Testis (tissue), 2 donors: Measurements from ENCODE around the gene PRLR.

Experiments
- POLR2A ChIP-seq: fragments of 450-650 bp; IDR thresholded peaks from one replicate; pipeline ENCODE4 v1.6.1; 2017; ENCODE audit warnings: antibody characterized with exemption, mild to moderate bottlenecking, moderate library complexity
- TF ChIP-seq, protein P1 (sequence below), 3 experiments: fragments of 450-650 bp in 2 of 3; fragments of 200-600 bp in 1 of 3; sonication (generic) in 1 of 3; IDR thresholded peaks; one replicate each; pipeline ENCODE4 v1.5.1; 2016 to 2019; ENCODE audit warnings: antibody characterized with exemption in 3 of 3, mild to moderate bottlenecking in 2 of 3, moderate library complexity in 1 of 3

DNA sequence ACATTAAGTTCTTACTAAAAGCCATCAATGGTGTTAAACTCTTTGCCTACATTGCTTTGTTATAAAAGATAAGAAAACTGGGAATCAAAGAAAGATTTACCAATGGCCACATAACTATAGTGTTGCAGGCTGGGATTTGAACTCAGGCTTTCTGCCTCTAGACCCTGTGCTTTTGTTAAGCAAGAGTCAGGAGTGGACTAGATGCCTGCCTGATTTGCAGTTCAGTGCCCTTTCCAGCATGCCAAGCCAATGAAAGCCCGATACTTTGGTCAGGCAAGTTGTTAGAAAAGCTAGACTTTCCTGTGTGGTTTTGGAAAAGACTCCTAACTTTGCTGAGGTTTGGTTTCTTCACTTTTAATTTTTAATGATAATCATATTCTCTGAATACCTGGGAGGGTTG lies 161.1 kb downstream of the PRLR start:
- TF ChIP-seq, protein P1, sequence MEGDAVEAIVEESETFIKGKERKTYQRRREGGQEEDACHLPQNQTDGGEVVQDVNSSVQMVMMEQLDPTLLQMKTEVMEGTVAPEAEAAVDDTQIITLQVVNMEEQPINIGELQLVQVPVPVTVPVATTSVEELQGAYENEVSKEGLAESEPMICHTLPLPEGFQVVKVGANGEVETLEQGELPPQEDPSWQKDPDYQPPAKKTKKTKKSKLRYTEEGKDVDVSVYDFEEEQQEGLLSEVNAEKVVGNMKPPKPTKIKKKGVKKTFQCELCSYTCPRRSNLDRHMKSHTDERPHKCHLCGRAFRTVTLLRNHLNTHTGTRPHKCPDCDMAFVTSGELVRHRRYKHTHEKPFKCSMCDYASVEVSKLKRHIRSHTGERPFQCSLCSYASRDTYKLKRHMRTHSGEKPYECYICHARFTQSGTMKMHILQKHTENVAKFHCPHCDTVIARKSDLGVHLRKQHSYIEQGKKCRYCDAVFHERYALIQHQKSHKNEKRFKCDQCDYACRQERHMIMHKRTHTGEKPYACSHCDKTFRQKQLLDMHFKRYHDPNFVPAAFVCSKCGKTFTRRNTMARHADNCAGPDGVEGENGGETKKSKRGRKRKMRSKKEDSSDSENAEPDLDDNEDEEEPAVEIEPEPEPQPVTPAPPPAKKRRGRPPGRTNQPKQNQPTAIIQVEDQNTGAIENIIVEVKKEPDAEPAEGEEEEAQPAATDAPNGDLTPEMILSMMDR (IDR thresholded peaks at IDR 0.05): no peak
- TF ChIP-seq POLR2A: no peak
